Measurements from ENCODE around the gene MEF2A.

Gene MEF2A

DNA sequence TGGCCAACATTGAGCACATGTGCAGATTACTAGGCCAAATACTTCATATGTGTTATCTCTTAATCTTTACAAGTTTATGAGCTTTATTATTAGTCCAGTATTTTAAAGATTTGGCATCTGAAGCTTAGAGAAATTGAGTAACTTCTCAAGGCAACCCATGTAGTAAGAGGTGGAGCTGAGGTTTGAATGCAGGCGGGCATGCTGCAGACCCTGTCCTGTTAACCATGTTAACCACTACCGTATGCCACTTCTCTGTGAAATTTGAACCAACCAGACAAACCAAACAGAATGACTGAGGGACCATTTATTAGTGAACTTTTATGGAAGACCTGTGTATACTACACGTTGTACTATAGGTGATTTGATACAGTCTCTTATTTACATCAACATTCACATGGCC, 49.7 kb downstream of the MEF2A start:
- Histone ChIP-seq H3K36me3 (ENCODE audit: control insufficient read depth, insufficient read depth, low read length) (no peaks in the 10 kb centered on the region), H3K4me1 (ENCODE audit: control insufficient read depth, insufficient read depth, low read length) (peaks cover 19% of the 10 kb centered on the region), H3K4me3 (ENCODE audit: low read length) (no peak overlapping the region), H3K9me3 (ENCODE audit: control insufficient read depth, low read length) (no peaks in the 10 kb centered on the region), H3K27me3 (ENCODE audit: control insufficient read depth, insufficient read depth, low read length) (no peaks in the 10 kb centered on the region), H3K9ac (ENCODE audit: low read length) (no peak overlapping the region)

DNA sequence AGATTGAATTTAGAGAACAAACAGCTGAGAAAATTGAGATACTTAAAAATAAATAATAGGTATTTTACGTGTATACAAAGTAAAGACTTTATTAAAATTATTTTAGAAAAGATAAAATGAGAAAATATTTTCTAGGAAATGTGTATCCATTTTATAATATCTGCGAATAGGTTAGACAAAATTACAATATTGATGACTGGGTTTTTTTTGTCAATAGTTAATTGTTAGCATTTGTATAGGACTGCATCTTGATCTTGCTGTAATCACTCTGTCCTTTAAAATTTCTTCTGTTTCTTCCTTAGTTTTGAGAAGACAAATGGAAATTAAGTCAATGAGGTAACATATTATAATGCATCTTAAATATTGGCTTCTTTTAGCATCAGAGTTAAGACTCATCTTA, 50.3 kb downstream of the MEF2A start:
- Histone ChIP-seq H3K4me3 (ENCODE audit: low read length) (no peak overlapping the region), H3K9me3 (ENCODE audit: control insufficient read depth, low read length) (no peaks in the 10 kb centered on the region), H3K4me1 (ENCODE audit: control insufficient read depth, insufficient read depth, low read length) (peaks cover 19% of the 10 kb centered on the region), H3K9ac (ENCODE audit: low read length) (no peak overlapping the region), H3K36me3 (ENCODE audit: control insufficient read depth, insufficient read depth, low read length) (no peaks in the 10 kb centered on the region), H3K27me3 (ENCODE audit: control insufficient read depth, insufficient read depth, low read length) (no peaks in the 10 kb centered on the region)

DNA sequence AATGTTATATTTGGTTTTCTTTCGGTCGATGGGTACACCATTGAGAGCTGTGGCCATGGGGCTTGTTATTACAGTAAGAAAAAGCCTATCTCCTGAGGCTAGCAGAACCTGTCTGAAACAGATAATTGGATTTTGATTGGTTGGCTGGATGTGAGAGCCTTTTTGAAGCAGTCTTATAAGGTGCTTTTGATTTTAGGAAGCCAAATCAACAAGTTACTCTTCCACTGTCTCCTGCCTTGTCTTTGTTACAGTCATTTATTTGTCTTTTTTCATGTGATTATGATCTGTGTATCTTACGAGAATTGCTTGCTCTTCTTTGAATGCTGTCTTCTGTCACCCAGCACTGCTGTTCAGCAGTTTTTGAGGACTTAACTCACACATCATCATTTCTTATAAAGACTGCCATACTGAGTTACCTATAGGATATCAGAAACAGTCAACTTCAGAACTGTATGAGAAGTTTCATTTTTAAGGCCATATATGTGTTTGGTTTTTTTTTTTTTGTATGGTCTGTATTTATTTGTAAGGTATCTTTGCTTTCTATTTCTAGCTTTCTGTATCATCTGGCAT, 51.1 kb downstream of the MEF2A start:
- peaks cover 19% of the 10 kb centered on the region for H3K4me1 ChIP-seq (ENCODE audit: control insufficient read depth, insufficient read depth, low read length)
- no peaks in the 10 kb centered on the region for H3K27me3 ChIP-seq (ENCODE audit: control insufficient read depth, insufficient read depth, low read length)
- no peak overlapping the region for H3K9ac ChIP-seq (ENCODE audit: low read length)
- H3K36me3 ChIP-seq (ENCODE audit: control insufficient read depth, insufficient read depth, low read length) = no peaks in the 10 kb centered on the region
- H3K9me3 ChIP-seq (ENCODE audit: control insufficient read depth, low read length) = no peaks in the 10 kb centered on the region
- no peak overlapping the region for H3K4me3 ChIP-seq (ENCODE audit: low read length)

DNA sequence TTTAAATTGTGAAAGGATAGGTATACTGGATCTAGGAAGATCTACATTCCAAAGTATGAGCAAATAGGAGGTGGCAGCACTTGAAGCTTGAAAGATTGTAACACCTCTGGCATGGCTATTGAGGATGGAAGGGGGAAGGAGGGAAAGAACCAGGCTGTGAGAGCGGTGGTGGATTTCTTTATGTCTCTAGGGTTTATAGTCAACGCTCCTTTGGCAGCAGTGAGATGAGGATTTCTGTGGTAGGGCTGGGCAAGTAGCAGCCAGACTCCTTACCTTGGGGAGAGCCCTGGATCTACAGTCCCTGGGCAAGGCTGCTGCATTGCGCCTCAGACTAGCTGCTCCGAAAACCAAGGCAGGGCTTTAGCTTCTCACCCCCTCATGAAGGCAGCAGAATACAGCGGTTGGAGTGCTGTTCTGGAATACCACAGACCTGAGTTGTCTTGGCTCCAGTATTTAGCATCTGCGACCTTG, 53.2 kb downstream of the MEF2A start:
- H3K4me3 ChIP-seq (ENCODE audit: low read length) = no peak overlapping the region
- no peaks in the 10 kb centered on the region for H3K9me3 ChIP-seq (ENCODE audit: control insufficient read depth, low read length)
- H3K27me3 ChIP-seq (ENCODE audit: control insufficient read depth, insufficient read depth, low read length) = no peaks in the 10 kb centered on the region
- H3K9ac ChIP-seq (ENCODE audit: low read length) = no peak overlapping the region
- H3K4me1 ChIP-seq (ENCODE audit: control insufficient read depth, insufficient read depth, low read length) = peaks cover 11% of the 10 kb centered on the region
- no peaks in the 10 kb centered on the region for H3K36me3 ChIP-seq (ENCODE audit: control insufficient read depth, insufficient read depth, low read length)

DNA sequence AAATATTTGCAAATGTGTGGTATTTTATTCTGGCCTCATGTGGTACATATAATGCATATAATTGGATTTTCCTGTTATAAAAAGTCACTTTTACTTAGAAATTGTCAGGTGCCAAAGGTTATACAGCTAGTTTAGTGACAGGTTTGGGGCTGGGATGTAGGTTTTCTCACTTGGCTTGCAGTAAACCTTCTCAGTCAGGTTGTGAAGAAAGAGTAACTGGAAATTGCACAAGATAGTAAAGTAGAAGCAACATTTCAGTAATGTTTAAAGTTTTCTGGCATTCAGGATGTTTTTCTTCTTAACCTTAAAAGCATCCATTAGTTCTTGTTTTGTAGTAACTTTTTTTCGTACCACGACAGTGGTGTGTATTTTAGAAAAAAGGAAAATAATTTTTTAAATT, 53.9 kb downstream of the MEF2A start:
- Histone ChIP-seq H3K27me3 (ENCODE audit: control insufficient read depth, insufficient read depth, low read length) (no peaks in the 10 kb centered on the region), H3K4me3 (ENCODE audit: low read length) (no peak overlapping the region), H3K9ac (ENCODE audit: low read length) (no peak overlapping the region)

DNA sequence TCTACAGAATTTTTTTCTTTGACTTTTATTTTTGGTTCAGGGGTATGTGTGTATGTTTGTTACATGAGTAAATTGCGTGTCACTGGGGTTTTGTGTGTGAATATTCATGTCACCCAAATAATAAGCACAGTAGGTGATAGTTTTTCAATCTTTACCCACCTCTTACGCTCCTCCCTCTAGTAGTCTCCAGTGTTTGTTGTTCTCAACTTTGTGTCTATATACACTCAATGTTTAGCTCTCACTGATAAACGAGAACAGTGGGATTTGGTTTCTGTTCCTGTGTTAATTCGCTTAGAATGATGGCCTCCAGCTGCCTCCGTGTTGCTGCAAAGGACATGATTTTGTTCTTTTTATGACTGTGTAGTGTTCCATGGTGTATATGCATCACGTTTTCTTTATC, 54.4 kb downstream of the MEF2A start:
- no peaks in the 10 kb centered on the region for H3K36me3 ChIP-seq (ENCODE audit: control insufficient read depth, insufficient read depth, low read length)
- H3K27me3 ChIP-seq (ENCODE audit: control insufficient read depth, insufficient read depth, low read length) = no peaks in the 10 kb centered on the region
- H3K9me3 ChIP-seq (ENCODE audit: control insufficient read depth, low read length) = no peaks in the 10 kb centered on the region
- H3K4me3 ChIP-seq (ENCODE audit: low read length) = no peak overlapping the region
- no peak overlapping the region for H3K9ac ChIP-seq (ENCODE audit: low read length)
- H3K4me1 ChIP-seq (ENCODE audit: control insufficient read depth, insufficient read depth, low read length) = no peaks in the 10 kb centered on the region

More for the DNA sequence above, 53.9 kb downstream of the MEF2A start:
- Histone ChIP-seq H3K4me1 (ENCODE audit: control insufficient read depth, insufficient read depth, low read length) (peaks cover 4% of the 10 kb centered on the region), H3K36me3 (ENCODE audit: control insufficient read depth, insufficient read depth, low read length) (no peaks in the 10 kb centered on the region), H3K9me3 (ENCODE audit: control insufficient read depth, low read length) (no peaks in the 10 kb centered on the region)

DNA sequence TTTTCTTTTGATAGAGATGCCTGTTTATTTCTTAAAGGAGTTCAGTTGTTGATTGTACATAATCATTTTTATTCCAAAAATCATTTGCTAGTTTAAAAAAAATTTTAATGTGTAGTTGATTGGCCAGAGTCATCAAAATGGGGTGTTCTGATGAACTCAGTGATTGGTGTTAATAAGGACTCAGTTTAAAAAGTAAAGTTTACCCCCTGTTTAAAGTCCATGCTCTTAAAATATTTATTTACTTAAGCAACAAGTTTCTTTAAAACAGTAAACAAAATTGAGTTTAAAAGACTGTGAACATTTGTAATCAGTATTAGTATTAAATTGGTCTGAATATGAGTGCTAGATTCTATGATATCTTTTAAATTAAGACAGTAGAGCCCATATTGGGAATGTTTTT, 56.0 kb downstream of the MEF2A start:
- H3K27me3 ChIP-seq (ENCODE audit: control insufficient read depth, insufficient read depth, low read length) = no peaks in the 10 kb centered on the region
- H3K36me3 ChIP-seq (ENCODE audit: control insufficient read depth, insufficient read depth, low read length) = no peaks in the 10 kb centered on the region
- H3K9ac ChIP-seq (ENCODE audit: low read length) = no peak overlapping the region
- H3K4me3 ChIP-seq (ENCODE audit: low read length) = no peak overlapping the region
- H3K4me1 ChIP-seq (ENCODE audit: control insufficient read depth, insufficient read depth, low read length) = no peaks in the 10 kb centered on the region
- no peaks in the 10 kb centered on the region for H3K9me3 ChIP-seq (ENCODE audit: control insufficient read depth, low read length)

DNA sequence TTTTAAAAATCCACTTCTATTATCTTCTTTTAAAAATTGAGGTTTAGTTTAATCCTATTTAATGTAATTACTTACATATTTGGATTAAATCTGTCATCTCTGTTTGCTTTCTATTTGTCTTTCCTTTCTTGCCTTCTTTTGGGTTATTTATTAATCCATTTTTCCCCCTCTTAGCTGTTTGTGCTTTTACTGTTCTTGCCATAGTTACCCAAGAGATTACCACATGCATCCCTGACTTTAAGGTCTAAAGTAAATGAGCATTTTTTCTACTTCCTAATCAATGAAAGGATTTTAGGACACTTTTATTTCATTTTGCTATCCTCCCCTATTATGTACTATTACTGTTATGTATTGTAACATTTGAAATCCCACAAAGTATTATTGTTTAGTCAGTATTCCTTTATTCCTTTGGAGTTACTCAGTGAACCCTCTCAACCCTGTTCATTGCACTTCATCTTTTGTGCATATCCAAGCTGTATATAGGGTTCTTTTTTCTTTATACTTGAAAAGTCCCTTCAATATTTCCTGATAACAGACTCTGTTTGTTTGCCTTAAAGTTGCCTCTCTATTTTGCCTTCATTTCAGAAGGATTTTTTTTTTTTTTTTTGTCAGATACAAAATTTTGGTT, 62.7 kb downstream of the MEF2A start:
- no peaks in the 10 kb centered on the region for H3K27me3 ChIP-seq (ENCODE audit: control insufficient read depth, insufficient read depth, low read length)
- peaks cover 3% of the 10 kb centered on the region for H3K4me1 ChIP-seq (ENCODE audit: control insufficient read depth, insufficient read depth, low read length)
- no peaks in the 10 kb centered on the region for H3K9me3 ChIP-seq (ENCODE audit: control insufficient read depth, low read length)
- H3K36me3 ChIP-seq (ENCODE audit: control insufficient read depth, insufficient read depth, low read length) = no peaks in the 10 kb centered on the region
- H3K4me3 ChIP-seq (ENCODE audit: low read length) = no peak overlapping the region
- no peak overlapping the region for H3K9ac ChIP-seq (ENCODE audit: low read length)

DNA sequence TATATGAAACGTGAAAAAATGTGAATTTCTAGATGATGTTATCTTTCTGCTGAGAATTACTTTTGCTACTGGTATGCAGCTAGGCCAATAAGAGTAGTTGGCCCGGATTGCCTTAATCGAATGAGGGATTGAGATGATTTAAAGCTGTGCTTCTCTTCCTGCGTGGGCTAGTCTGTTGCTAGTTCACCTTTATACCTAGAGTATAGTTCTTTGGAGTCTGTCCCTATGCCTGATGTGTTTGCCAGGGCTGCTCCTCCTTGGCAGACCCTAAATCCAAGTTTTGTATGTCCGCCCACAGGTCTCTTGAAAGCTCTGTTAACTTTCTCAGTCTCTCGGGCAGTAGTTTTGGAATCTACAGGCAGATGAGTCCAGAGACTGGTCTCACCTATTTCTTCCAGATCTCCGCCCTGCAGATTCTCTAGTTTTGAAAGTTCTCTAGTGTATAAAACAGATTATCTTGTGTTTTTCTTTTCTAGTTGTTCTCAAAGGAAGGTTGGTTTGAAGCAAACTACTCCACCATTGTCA, 64.9 kb downstream of the MEF2A start:
- Histone ChIP-seq H3K4me1 (ENCODE audit: control insufficient read depth, insufficient read depth, low read length) (peaks cover 3% of the 10 kb centered on the region), H3K9ac (ENCODE audit: low read length) (no peak overlapping the region), H3K9me3 (ENCODE audit: control insufficient read depth, low read length) (no peaks in the 10 kb centered on the region)

DNA sequence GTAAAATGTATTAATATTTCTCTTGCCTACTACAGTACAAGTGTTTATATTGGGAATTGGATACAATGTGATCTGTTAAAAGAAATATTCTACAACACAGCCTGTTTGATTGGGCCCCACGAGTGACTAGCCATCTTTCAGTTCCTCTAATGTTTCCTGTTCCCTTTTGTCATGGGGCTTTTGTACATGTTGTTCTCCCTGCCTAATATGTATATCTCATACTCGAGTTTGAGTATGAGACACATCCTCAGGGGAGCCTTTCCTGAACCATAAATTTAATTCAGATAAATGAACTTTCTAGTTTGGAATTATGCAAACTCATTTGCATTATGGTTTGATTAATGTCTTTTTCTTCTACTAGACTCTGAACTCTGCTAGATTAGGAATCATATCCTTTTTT, 65.5 kb downstream of the MEF2A start:
- no peaks in the 10 kb centered on the region for H3K9me3 ChIP-seq (ENCODE audit: control insufficient read depth, low read length)
- H3K36me3 ChIP-seq (ENCODE audit: control insufficient read depth, insufficient read depth, low read length) = no peaks in the 10 kb centered on the region
- no peak overlapping the region for H3K4me3 ChIP-seq (ENCODE audit: low read length)
- no peaks in the 10 kb centered on the region for H3K27me3 ChIP-seq (ENCODE audit: control insufficient read depth, insufficient read depth, low read length)
- no peak overlapping the region for H3K9ac ChIP-seq (ENCODE audit: low read length)
- peaks cover 3% of the 10 kb centered on the region for H3K4me1 ChIP-seq (ENCODE audit: control insufficient read depth, insufficient read depth, low read length)

More for the DNA sequence above, 64.9 kb downstream of the MEF2A start:
- H3K4me3 ChIP-seq (ENCODE audit: low read length) = no peak overlapping the region
- H3K27me3 ChIP-seq (ENCODE audit: control insufficient read depth, insufficient read depth, low read length) = no peaks in the 10 kb centered on the region
- no peaks in the 10 kb centered on the region for H3K36me3 ChIP-seq (ENCODE audit: control insufficient read depth, insufficient read depth, low read length)

DNA sequence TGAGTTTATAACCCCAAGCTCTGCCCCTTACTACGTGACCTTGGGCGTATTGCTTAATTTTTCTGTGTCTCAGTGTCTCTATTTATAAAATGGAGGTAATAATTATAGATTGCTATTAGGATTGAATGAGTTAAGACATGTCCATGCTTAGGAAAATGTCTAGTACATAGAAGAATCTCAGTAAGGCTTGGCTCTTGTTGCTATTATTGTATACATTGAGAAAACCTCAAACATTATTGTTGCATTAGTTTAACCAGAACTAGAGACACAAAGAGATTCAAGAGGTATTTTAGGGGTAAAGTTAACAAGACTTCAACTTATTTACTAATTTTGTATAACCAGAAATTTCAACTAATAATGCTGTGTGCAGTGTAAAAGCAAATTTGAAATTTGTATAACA, 66.7 kb downstream of the MEF2A start:
- Histone ChIP-seq H3K36me3 (ENCODE audit: control insufficient read depth, insufficient read depth, low read length) (no peaks in the 10 kb centered on the region), H3K4me3 (ENCODE audit: low read length) (no peak overlapping the region), H3K27me3 (ENCODE audit: control insufficient read depth, insufficient read depth, low read length) (no peaks in the 10 kb centered on the region), H3K9ac (ENCODE audit: low read length) (no peak overlapping the region), H3K4me1 (ENCODE audit: control insufficient read depth, insufficient read depth, low read length) (peaks cover 3% of the 10 kb centered on the region), H3K9me3 (ENCODE audit: control insufficient read depth, low read length) (no peaks in the 10 kb centered on the region)

DNA sequence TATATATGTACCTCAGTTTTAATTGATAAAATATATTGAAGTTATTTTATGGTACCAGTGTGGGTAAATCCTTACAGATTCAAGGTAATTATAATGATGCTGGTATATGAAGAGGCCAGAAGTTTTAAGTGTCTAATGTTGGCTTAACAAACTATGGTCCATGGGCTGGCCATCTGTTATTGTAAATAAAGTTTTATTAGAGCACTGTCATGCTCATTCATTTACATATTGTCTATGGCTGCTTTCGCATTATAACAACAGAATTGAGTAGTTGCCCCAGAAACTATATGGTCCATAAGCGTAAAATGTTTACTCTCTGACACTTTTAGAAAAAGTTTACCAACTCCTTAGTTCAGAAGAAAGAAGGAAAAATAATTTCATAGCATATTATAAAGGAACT, 67.9 kb downstream of the MEF2A start:
- no peaks in the 10 kb centered on the region for H3K4me1 ChIP-seq (ENCODE audit: control insufficient read depth, insufficient read depth, low read length)
- H3K36me3 ChIP-seq (ENCODE audit: control insufficient read depth, insufficient read depth, low read length) = no peaks in the 10 kb centered on the region
- no peaks in the 10 kb centered on the region for H3K9me3 ChIP-seq (ENCODE audit: control insufficient read depth, low read length)
- H3K27me3 ChIP-seq (ENCODE audit: control insufficient read depth, insufficient read depth, low read length) = no peaks in the 10 kb centered on the region
- H3K4me3 ChIP-seq (ENCODE audit: low read length) = no peak overlapping the region
- no peak overlapping the region for H3K9ac ChIP-seq (ENCODE audit: low read length)
